Loucy (cell line): Measurements from ENCODE around the gene C1orf159.

Experiments
- EZH2phosphoT487 ChIP-seq: fragments of 200-600 bp; IDR thresholded peaks from 2 replicates; pipeline ENCODE4 v1.6.1; 2018; ENCODE audit warnings: antibody characterized with exemption, mild to moderate bottlenecking, moderate library complexity, borderline replicate concordance
- TF ChIP-seq, protein P1 (sequence below): fragments of 200-600 bp; sonication (generic); conservative IDR thresholded peaks from 2 replicates; pipeline ENCODE4 v1.5.1; 2014; ENCODE audit warnings: mild to moderate bottlenecking, antibody characterized with exemption, low read length

DNA sequence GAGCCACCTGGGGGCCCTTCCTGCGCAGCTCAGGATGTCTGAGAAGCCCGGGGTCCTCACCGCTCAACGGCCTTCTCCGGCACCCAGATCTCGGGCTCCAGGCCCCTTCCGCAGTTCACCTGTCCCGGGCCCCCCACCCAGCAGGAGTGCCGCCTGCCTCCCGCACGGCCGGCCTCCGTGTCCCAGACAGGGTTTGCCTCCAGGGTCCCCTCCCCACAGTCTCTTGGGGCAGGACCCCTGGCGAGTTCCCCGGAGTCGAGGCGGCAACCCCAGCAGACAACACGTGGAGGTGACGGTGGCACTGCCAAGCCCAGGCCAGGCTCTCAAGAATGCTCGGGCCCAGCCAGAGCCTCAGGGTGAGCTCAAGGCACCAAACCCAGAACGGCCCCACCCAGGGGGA, 35.4 kb upstream of the C1orf159 start:
- TF ChIP-seq, protein P1, sequence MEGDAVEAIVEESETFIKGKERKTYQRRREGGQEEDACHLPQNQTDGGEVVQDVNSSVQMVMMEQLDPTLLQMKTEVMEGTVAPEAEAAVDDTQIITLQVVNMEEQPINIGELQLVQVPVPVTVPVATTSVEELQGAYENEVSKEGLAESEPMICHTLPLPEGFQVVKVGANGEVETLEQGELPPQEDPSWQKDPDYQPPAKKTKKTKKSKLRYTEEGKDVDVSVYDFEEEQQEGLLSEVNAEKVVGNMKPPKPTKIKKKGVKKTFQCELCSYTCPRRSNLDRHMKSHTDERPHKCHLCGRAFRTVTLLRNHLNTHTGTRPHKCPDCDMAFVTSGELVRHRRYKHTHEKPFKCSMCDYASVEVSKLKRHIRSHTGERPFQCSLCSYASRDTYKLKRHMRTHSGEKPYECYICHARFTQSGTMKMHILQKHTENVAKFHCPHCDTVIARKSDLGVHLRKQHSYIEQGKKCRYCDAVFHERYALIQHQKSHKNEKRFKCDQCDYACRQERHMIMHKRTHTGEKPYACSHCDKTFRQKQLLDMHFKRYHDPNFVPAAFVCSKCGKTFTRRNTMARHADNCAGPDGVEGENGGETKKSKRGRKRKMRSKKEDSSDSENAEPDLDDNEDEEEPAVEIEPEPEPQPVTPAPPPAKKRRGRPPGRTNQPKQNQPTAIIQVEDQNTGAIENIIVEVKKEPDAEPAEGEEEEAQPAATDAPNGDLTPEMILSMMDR: no peak
- no peak for TF ChIP-seq EZH2phosphoT487
